H1 (cell line): ENCODE data around the gene ARHGEF2. TPM values are rescaled to one million over a fixed set of nuclear protein-coding genes. Genes with fewer than 3 reads are reported as not detected.

Source experiments
- HDAC2 ChIP-seq, 2 experiments: fragments of 300-600 bp in 1 of 2; sonication (generic) in 1 of 2; IDR thresholded peaks; 2 replicates each; pipeline ENCODE4 v1.6.1; 2011 to 2012; ENCODE audit warnings: low read depth in 2 of 2, low read length in 2 of 2, mild to moderate bottlenecking in 2 of 2, moderate library complexity in 2 of 2, borderline replicate concordance in 1 of 2, inconsistent platforms in 1 of 2
- POLR2A ChIP-seq, 2 experiments: IDR thresholded peaks; 1 replicate in 1 of 2; 2 replicates in 1 of 2; pipeline ENCODE4 v1.6.1; 2011; ENCODE audit warnings: low read depth in 2 of 2, low read length in 2 of 2, mild to moderate bottlenecking in 2 of 2; ENCODE audit errors: control extremely low read depth in 1 of 2
- SAP30 ChIP-seq: fragments of 300-600 bp; sonication (generic); IDR thresholded peaks from 2 replicates; pipeline ENCODE4 v1.7.1; 2012; ENCODE audit warnings: low read length, moderate library complexity, mild to moderate bottlenecking, inconsistent platforms; ENCODE audit not compliant: insufficient read depth, insufficient replicate concordance
- SIN3A ChIP-seq, 2 experiments: IDR thresholded peaks in 1 of 2; conservative IDR thresholded peaks in 1 of 2; 2 replicates each; pipeline ENCODE4 v1.6.1; 2011 to 2012; ENCODE audit warnings: low read length in 2 of 2, improper control_type of control experiment in 1 of 2, low read depth in 1 of 2, mild to moderate bottlenecking in 1 of 2
- polyA plus RNA-seq, 7 experiments: library from polyadenylated mRNA; depleted of rRNA in 3 of 7; stranded (reverse) in 5 of 7; unstranded in 2 of 7; fragments of >200 nt in 5 of 7; fragments of 200-250 nt in 2 of 7; gene quantifications; 1 replicate in 5 of 7; 2 replicates in 1 of 7; 4 replicates in 1 of 7; pipeline versions ENCODE4 v1.2.1 to v1.2.3, GENCODE V29; 2011 to 2013; ENCODE audit warnings: missing spikeins in 2 of 7, mixed read lengths in 2 of 7
- total RNA-seq: library from RNA; stranded (reverse); fragmentation: NEBNext Ultra II Directional; extraction: Animal tissue kit (Norgen Biotek cat#: 25700); gene quantifications from 2 replicates; pipeline ENCODE4 v1.2.1, GENCODE V29; 2021
- TF ChIP-seq, protein P1 (sequence below): fragments of 300-600 bp; sonication (generic); IDR thresholded peaks from 2 replicates; pipeline ENCODE4 v1.7.1; 2012; ENCODE audit warnings: low read length, moderate library complexity, mild to moderate bottlenecking, inconsistent platforms; ENCODE audit not compliant: insufficient replicate concordance

The ARHGEF2 gene
- total and polyA plus RNA-seq, 2 of the 8 experiments (the other 6 are each of a cell fraction or from before 2014, with no cell fraction given): 42.7 to 80.5 TPM

DNA sequence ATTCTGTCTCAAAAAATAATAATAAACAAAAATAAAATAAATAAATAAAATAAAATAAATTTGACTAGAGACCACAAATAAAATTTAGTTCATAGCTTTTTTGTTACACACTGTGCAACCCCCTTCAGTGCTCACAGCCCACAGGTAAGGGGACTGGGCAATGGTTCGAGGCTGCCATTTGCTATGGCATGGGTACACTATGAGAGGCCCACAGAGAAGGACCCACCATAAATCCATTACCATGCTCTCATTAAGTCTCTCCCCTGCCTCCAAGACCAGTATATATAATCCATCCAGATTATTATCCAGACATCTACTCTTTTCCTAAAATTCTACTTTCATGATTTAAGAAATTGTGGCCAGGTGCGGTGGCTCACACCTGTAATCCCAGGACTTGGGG lies 58.5 kb downstream of the ARHGEF2 start (continued):
- TF ChIP-seq, protein P1, sequence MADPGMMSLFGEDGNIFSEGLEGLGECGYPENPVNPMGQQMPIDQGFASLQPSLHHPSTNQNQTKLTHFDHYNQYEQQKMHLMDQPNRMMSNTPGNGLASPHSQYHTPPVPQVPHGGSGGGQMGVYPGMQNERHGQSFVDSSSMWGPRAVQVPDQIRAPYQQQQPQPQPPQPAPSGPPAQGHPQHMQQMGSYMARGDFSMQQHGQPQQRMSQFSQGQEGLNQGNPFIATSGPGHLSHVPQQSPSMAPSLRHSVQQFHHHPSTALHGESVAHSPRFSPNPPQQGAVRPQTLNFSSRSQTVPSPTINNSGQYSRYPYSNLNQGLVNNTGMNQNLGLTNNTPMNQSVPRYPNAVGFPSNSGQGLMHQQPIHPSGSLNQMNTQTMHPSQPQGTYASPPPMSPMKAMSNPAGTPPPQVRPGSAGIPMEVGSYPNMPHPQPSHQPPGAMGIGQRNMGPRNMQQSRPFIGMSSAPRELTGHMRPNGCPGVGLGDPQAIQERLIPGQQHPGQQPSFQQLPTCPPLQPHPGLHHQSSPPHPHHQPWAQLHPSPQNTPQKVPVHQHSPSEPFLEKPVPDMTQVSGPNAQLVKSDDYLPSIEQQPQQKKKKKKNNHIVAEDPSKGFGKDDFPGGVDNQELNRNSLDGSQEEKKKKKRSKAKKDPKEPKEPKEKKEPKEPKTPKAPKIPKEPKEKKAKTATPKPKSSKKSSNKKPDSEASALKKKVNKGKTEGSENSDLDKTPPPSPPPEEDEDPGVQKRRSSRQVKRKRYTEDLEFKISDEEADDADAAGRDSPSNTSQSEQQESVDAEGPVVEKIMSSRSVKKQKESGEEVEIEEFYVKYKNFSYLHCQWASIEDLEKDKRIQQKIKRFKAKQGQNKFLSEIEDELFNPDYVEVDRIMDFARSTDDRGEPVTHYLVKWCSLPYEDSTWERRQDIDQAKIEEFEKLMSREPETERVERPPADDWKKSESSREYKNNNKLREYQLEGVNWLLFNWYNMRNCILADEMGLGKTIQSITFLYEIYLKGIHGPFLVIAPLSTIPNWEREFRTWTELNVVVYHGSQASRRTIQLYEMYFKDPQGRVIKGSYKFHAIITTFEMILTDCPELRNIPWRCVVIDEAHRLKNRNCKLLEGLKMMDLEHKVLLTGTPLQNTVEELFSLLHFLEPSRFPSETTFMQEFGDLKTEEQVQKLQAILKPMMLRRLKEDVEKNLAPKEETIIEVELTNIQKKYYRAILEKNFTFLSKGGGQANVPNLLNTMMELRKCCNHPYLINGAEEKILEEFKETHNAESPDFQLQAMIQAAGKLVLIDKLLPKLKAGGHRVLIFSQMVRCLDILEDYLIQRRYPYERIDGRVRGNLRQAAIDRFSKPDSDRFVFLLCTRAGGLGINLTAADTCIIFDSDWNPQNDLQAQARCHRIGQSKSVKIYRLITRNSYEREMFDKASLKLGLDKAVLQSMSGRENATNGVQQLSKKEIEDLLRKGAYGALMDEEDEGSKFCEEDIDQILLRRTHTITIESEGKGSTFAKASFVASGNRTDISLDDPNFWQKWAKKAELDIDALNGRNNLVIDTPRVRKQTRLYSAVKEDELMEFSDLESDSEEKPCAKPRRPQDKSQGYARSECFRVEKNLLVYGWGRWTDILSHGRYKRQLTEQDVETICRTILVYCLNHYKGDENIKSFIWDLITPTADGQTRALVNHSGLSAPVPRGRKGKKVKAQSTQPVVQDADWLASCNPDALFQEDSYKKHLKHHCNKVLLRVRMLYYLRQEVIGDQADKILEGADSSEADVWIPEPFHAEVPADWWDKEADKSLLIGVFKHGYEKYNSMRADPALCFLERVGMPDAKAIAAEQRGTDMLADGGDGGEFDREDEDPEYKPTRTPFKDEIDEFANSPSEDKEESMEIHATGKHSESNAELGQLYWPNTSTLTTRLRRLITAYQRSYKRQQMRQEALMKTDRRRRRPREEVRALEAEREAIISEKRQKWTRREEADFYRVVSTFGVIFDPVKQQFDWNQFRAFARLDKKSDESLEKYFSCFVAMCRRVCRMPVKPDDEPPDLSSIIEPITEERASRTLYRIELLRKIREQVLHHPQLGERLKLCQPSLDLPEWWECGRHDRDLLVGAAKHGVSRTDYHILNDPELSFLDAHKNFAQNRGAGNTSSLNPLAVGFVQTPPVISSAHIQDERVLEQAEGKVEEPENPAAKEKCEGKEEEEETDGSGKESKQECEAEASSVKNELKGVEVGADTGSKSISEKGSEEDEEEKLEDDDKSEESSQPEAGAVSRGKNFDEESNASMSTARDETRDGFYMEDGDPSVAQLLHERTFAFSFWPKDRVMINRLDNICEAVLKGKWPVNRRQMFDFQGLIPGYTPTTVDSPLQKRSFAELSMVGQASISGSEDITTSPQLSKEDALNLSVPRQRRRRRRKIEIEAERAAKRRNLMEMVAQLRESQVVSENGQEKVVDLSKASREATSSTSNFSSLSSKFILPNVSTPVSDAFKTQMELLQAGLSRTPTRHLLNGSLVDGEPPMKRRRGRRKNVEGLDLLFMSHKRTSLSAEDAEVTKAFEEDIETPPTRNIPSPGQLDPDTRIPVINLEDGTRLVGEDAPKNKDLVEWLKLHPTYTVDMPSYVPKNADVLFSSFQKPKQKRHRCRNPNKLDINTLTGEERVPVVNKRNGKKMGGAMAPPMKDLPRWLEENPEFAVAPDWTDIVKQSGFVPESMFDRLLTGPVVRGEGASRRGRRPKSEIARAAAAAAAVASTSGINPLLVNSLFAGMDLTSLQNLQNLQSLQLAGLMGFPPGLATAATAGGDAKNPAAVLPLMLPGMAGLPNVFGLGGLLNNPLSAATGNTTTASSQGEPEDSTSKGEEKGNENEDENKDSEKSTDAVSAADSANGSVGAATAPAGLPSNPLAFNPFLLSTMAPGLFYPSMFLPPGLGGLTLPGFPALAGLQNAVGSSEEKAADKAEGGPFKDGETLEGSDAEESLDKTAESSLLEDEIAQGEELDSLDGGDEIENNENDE: no peak
- TF ChIP-seq SIN3A (conservative IDR thresholded peaks at IDR 0.05 in 1 of 2, IDR thresholded peaks at IDR 0.05 in 1 of 2; ENCODE audit: low read depth in 1 of 2, low read length in 2 of 2): no peak
- TF ChIP-seq SAP30: no peak
- no peak for TF ChIP-seq POLR2A (IDR thresholded peaks at IDR 0.05; ENCODE audit: control extremely low read depth in 1 of 2, low read depth in 2 of 2, low read length in 2 of 2)
- no peak for TF ChIP-seq HDAC2 (IDR thresholded peaks at IDR 0.05; ENCODE audit: borderline replicate concordance in 1 of 2, low read depth in 2 of 2, low read length in 2 of 2)
